Dedifferentiated amniotic fluid mesenchymal stem cell (primary cell): Measurements from ENCODE around the gene FABP7.
"Not testable (repeated sequence)": the region's sequence is repeated elsewhere in the genome, so short reads cannot be mapped to it uniquely, and the experiment has no call there.

Experiments
- DNase-seq: peaks from one replicate; pipeline ENCODE4 v3.0.0-alpha.2; 2016; ENCODE audit errors: extremely low spot score

The FABP7 gene

DNA sequence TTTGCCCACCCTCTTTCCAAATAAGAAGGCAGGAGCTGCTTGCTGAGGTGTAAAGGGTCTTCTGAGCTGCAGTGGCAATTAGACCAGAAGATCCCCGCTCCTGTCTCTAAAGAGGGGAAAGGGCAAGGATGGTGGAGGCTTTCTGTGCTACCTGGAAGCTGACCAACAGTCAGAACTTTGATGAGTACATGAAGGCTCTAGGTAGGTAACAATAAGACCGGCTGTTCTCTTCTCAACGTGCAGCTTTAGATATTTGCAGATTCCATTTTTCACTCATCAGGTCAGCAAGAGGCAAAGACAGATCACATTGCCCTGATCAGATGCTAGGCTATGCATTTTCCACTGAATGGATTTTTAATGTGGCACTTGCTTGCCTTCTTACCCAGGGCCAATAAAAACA is at the start of gene FABP7:
Gene FABP7 (plus strand): TSS at position 50 of the 400 bp plus-strand sequence. CDS start 79 bp downstream, at position 129.
- DNase-seq = no peak

- no peak for DNase-seq
Observed at GRCh38 chr6:122730334-122730733, 49.2 kb upstream of the FABP7 start.

DNA sequence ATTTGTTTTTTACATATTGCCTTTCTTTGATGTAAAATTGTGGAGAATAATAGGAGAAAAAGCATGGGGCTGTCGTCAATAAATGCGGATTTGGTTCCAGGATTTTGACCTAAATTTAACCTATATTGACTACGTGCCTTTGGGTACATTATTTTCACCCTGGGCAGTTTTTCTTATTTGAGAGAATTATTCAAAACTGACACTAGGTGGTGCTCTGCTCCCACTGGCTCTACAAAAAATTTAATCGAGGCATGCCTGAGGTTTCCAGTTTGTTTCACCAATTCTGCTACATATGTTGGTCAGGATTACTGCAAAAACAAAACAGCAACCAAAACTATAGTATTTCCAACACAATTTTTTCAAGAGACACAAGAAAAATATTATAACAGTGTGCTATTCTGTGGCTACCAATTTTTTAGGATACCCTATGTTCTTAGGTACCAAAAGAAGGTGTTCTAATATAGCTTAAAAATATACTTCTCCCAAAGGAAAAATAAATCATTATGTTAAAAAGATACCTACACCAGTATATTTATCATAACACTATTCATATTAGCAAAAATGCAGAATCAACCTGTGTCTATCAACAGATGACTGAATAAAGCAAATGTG is 48.6 kb upstream of the FABP7 start:
- peak; percentile 44 for DNase-seq

DNA sequence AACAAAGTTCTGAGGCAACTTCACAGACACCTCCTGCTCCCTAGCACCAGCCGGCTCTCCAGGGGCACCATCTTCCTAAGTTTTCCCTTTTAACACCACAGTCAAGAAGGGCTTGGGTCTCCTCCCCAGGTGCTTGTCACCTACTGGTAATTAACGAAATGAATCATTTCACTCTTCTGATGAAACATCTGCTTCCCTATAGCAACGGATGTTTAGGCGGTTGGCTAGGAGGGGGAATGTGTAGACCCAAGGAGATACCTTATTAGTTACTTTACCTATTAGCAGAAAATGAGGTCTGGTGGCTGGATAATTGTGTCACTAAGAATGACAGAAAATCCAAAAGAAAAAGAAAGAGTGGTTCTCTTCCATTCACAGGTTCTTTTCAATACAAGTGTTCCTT is 46.3 kb upstream of the FABP7 start:
- no peak for DNase-seq

DNA sequence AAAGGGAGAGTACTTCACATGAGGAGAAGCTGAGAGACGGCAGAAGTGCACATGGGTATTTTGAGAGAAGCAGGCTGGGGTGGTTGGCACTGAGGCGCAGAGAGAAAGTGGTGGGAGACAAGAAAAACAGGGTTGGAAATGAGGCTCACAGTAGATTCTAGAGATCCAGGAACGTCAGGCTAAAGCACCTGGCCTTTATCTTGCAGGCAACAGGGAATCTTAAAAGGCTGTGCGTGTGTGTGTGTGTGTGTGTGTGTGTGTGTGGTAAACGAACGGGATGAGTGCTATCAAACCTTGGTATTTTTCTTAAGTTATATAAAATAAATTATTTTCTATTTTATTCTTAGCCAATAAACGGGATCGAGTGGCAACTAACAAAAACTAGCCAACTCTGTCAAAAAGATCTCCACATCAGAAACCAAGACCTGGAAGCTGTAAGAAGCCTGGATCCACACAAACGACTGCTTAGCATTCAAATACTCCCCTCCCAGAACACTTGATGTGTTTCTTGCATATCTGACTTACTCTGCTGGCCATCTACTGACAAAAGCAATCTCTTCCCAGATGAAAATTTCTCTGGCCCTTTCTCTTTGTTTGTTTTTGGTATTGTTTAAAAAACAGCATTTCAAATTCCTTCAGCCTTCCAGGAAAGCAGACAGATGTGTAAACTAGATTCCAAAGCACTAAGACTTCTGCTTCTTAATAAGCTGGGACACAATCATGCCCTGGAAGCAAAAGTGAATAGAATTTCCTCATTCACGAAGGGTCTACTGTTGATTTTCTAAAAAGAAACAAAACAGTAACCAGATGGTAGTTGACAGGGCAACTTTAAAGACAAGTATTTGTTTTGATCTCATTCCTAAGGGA is 44.8 kb upstream of the FABP7 start:
- DNase-seq = no peak

GRCh38 chr6:122735582-122735981 is 43.9 kb upstream of the FABP7 start:
- DNase-seq = no peak

DNA sequence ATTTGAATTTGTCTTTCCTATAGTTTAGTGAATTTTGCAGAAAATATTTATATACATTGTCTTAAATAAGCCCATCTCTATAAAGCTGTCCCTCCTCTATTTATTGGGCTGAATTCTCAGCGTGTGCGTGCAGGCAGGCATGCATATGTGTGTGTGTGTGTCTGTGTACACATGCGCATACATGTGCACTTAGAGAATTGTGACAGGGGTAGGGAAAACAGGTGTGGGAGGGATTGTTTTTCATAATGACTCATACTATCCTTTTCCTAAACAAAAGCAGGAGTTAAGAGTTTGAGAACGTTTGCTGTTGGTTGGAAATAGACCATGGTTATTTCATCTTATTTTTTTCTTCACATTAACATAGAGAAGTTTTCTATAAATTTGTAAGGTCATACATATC is 43.4 kb upstream of the FABP7 start:
- DNase-seq = no peak

GRCh38 chr6:122736616-122737015 is 42.9 kb upstream of the FABP7 start:
- no peak for DNase-seq

DNA sequence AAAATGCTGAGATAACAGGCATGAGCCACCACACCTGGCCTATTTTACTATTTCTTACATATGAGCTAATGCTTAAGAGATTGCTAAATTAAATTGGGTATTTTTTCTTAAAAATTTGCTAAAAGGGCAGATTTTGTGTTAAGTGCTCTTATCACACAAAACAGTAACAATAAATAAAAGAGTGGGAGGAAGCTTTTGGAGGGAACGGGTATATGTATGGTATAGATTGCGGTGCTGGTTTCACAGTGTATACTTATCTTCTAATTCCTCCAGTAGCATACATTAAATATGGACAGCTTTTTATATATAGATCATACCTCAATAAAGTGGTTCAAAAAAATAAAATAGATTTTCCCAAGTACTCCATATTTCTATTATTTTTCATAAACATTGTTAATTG is 39.4 kb upstream of the FABP7 start:
- no peak for DNase-seq

DNA sequence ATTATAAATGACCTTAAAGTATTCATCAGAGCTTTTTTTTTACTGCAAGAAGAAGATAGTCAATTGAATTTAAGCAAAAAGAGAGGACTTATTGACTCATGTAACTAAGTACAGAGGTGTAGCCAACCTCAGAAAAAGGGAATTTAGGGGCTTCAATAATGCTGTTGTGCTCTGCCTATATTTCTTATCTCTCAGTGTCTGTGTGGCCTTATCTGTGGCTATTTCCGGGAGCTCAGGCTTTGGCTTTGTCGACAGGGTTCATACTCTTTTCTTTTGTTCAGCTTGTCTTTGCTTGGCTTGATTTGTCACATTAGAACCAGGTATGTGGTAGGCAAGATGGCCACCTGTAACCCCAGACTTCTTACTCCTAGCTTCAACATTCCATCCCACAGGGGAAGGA is 38.6 kb upstream of the FABP7 start:
- no peak for DNase-seq

- not testable (repeated sequence) for DNase-seq
Observed at GRCh38 chr6:122744247-122744646, 35.3 kb upstream of the FABP7 start.

- not testable (repeated sequence) for DNase-seq
Observed at GRCh38 chr6:122744856-122745255, 34.7 kb upstream of the FABP7 start.

GRCh38 chr6:122746688-122747087 is 32.8 kb upstream of the FABP7 start:
- no peak for DNase-seq

DNA sequence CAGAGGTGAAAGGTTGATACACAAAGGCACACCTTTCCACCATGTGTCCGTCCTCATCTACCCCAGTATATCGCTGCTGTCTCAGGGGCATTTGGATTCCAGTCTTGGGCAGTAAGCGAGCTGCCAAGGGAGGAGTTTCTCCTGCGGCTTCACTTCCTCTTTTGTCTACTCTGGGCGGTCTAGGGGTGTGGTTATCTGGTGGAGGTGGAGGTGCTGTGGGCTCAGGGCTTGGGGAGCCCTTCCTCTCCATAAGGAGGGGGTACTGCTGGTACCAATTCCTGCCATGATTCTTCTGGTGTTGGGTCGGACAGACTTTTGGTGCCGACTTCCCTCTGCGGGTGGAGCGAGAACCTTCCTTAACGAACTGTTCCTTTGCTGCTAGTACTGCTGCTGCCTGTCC is 31.9 kb upstream of the FABP7 start:
- no peak for DNase-seq

DNA sequence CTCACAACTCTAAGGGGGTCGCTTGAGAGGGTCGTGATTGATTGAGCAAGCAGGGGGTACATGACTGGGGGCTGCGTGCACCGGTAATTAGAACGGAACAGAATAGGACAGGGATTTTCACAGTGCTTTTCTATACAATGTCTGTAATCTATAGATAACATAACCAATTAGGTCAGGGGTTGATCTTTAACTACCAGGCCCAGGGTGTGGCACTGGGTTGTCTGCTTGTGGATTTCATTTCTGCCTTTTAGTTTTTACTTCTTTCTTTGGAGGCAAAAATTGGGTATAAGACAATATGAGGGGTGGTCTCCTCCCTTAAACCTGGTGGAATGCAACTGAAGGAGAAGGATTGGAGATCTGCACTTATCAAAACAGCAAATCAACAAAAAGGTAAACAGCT is 30.6 kb upstream of the FABP7 start:
- DNase-seq = not testable (repeated sequence)

GRCh38 chr6:122749451-122750050 is 30.0 kb upstream of the FABP7 start:
- no peak for DNase-seq

GRCh38 chr6:122751326-122751725 is 28.2 kb upstream of the FABP7 start:
- DNase-seq = no peak

GRCh38 chr6:122752459-122752858 is 27.1 kb upstream of the FABP7 start:
- no peak for DNase-seq

- DNase-seq = no peak
Observed at GRCh38 chr6:122753000-122753687, 26.4 kb upstream of the FABP7 start.

GRCh38 chr6:122753688-122754056 is 25.8 kb upstream of the FABP7 start:
- no peak for DNase-seq

DNA sequence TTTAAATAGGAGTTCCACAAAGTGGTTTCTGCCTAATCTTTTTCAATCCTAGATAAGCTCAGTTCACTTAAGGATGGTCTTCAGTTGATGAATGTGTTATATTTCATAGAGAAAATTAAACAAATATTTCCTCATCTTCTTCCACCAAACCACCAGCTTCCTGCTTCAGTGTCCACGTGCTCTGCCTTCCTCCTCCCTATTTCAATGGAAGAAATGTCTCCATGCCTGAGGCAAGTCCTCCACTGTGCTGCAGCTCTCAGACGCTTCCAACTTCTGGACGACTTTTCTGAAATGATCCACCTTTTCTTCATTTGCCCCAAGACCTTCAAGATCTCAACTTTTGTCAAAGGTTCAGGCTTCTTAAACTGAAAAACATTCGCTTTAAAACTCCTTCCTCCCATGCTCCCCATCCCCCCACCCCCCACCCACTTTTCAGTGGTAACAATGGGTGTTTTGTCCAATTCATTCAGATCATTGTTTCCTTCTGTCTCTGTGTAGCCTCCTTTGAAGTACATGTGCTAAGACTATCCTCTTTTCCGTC is 25.3 kb upstream of the FABP7 start:
- DNase-seq = no peak

DNA sequence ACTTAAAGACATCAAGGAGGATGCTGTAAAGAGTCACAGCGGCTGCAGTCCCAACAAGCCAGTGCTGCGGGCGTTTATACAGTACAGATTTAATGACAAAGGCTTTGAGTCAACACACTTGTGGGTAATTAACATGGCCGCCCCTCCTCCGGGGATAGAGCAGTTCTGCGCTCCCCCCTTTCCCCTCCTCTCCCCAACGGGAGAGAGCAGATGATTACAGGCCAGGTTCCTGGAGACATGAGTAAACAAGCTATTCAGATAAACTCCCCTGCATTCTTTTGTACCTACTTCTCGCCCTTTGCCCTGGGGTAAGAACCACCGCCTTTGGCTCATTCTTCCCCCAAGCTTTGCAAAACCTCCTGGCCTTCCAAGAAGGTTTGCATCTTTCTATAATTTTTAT is 23.6 kb upstream of the FABP7 start:
- DNase-seq = no peak
